GM12878 (cell line): ENCODE results near the gene TNFRSF1A. TPM values are rescaled to one million over a fixed set of nuclear protein-coding genes. Genes with fewer than 3 reads are reported as not detected.

Experiments
- ATAC-seq: fragments of 200-7000 bp; cut with Tn5 transposase; 3 replicates; pipeline ENCODE4 v1.9.1; 2020; ENCODE audit warnings: mild to moderate bottlenecking, moderate library complexity
- Bru-seq: library from RNA; stranded (reverse); fragments of 400-500 nt; gene quantifications from one replicate; lab custom pipeline; 2021; lab: Mats Ljungman, UMichigan
- BruChase-seq, 2 experiments: library from RNA; stranded (reverse); fragments of 400-500 nt; gene quantifications; one replicate each; lab custom pipeline; 2021; lab: Mats Ljungman, UMichigan
- BruUV-seq: library from RNA; stranded (reverse); fragments of 400-500 nt; replicated peaks from 2 replicates; lab custom pipeline; 2021; lab: Mats Ljungman, UMichigan
- CTCF ChIA-PET: fragments of 300-600 bp; sonication (Branson Sonifier 250); formaldehyde crosslinking; extraction: SDS; loops from one replicate; lab custom pipeline; 2021; ENCODE audit warnings: inconsistent platforms; lab: Yijun Ruan, JAX
- POLR2A ChIA-PET: fragments of 350-600 bp; formaldehyde crosslinking; extraction: SDS; loops from one replicate; lab custom pipeline; 2021; ENCODE audit warnings: inconsistent platforms; lab: Charles Lee
- RAD21 ChIA-PET: fragments of 300-600 bp; sonication (Branson Sonifier 250); formaldehyde crosslinking; loops from one replicate; lab custom pipeline; 2023; ENCODE audit warnings: antibody characterized with exemption; ENCODE audit not compliant: unreplicated experiment; lab: Charles Lee
- SMC1A ChIA-PET: fragments of 300-600 bp; sonication (Branson Sonifier 250); formaldehyde crosslinking; loops from one replicate; lab custom pipeline; 2023; ENCODE audit not compliant: unreplicated experiment, uncharacterized antibody; lab: Charles Lee
- DNase-seq: peaks from one replicate; pipeline ENCODE4 v3.0.0-alpha.2; 2011; ENCODE audit warnings: low read depth, low spot score
- FAIRE-seq: peaks from 3 replicates; lab custom pipeline; 2011; peaks lifted over from hg19 to GRCh38; lab: Jason Lieb, UNC
- H2AFZ ChIP-seq: 2 replicates; pipeline ENCODE4 v1.6.0; 2011; ENCODE audit warnings: low read depth, low read length, control low read depth; ENCODE audit not compliant: control insufficient read depth
- H3K27ac ChIP-seq: 2 replicates; pipeline ENCODE4 v1.5.1; 2011; ENCODE audit warnings: control low read depth; ENCODE audit not compliant: control insufficient read depth, insufficient read depth
- H3K27me3 ChIP-seq, 2 experiments: replicated peaks in 1 of 2; 2 replicates each; pipeline versions ENCODE4 v1.6.0 to v1.6.1; 2011; ENCODE audit warnings: low read length in 1 of 2; ENCODE audit not compliant: control insufficient read depth in 2 of 2, insufficient read depth in 2 of 2
- H3K36me3 ChIP-seq, 2 experiments: 2 replicates each; pipeline ENCODE4 v1.5.1; 2011; ENCODE audit warnings: low read length in 1 of 2; ENCODE audit not compliant: control insufficient read depth in 2 of 2, insufficient read depth in 2 of 2
- H3K4me1 ChIP-seq: 2 replicates; pipeline ENCODE4 v1.6.1; 2011; ENCODE audit warnings: mild to moderate bottlenecking, low read length, moderate library complexity, mixed read lengths; ENCODE audit not compliant: control insufficient read depth, insufficient read depth
- H3K4me2 ChIP-seq: 2 replicates; pipeline ENCODE4 v1.6.0; 2011; ENCODE audit warnings: control low read depth; ENCODE audit not compliant: control insufficient read depth, insufficient read depth
- H3K4me3 ChIP-seq: fragments of 200-600 bp; sonication (generic); 2 replicates; pipeline ENCODE4 v1.5.1; 2016
- H3K79me2 ChIP-seq: 2 replicates; pipeline ENCODE4 v1.6.0; 2011; ENCODE audit warnings: low read length; ENCODE audit not compliant: control insufficient read depth, insufficient read depth
- H3K9ac ChIP-seq: 2 replicates; pipeline ENCODE4 v1.8.0; 2011; ENCODE audit warnings: low read length, control low read depth, mixed read lengths; ENCODE audit not compliant: control insufficient read depth, insufficient read depth
- H3K9me3 ChIP-seq: replicated peaks from 3 replicates; pipeline ENCODE4 v1.5.1; 2011; ENCODE audit warnings: mild to moderate bottlenecking, low read length; ENCODE audit not compliant: control insufficient read depth, insufficient read depth
- H4K20me1 ChIP-seq: 2 replicates; pipeline ENCODE4 v1.6.0; 2011; ENCODE audit not compliant: control insufficient read depth, insufficient read depth
- ATF7 ChIP-seq: fragments of 450-650 bp; IDR thresholded peaks from 2 replicates; pipeline ENCODE4 v1.6.1; 2016; ENCODE audit warnings: low read depth, mild to moderate bottlenecking
- FOXK2 ChIP-seq: fragments of 450-650 bp; IDR thresholded peaks from 2 replicates; pipeline ENCODE4 v1.6.1; 2017; ENCODE audit warnings: mild to moderate bottlenecking, moderate library complexity
- HCFC1 ChIP-seq: fragments of 150-350 bp; IDR thresholded peaks from 2 replicates; pipeline ENCODE4 v1.6.1; 2014; ENCODE audit warnings: low read length
- IKZF2 ChIP-seq, 2 experiments: fragments of 450-650 bp; IDR thresholded peaks; 2 replicates each; pipeline ENCODE4 v1.6.1; 2017; ENCODE audit warnings: mild to moderate bottlenecking in 2 of 2, moderate library complexity in 2 of 2
- JUND ChIP-seq: IDR thresholded peaks from 2 replicates; pipeline ENCODE4 v1.6.1; 2012; ENCODE audit warnings: low read depth, mild to moderate bottlenecking, low read length, improper control_type of control experiment, moderate library complexity
- LARP7 ChIP-seq: fragments of 450-650 bp; IDR thresholded peaks from 2 replicates; pipeline ENCODE4 v1.6.1; 2017; ENCODE audit warnings: mild to moderate bottlenecking
- MXI1 ChIP-seq: fragments of 150-350 bp; IDR thresholded peaks from 2 replicates; pipeline ENCODE4 v1.6.1; 2011; ENCODE audit warnings: low read depth, mild to moderate bottlenecking, inconsistent platforms, low read length, improper control_type of control experiment
- NRF1 ChIP-seq: conservative IDR thresholded peaks from 2 replicates; pipeline ENCODE4 v1.6.1; 2011; ENCODE audit warnings: mild to moderate bottlenecking, low read depth, low read length, improper control_type of control experiment
- POLR2A ChIP-seq: IDR thresholded peaks from 2 replicates; pipeline ENCODE4 v1.6.1; 2011; ENCODE audit warnings: low read depth, mild to moderate bottlenecking, low read length
- POLR2AphosphoS2 ChIP-seq: IDR thresholded peaks from 2 replicates; pipeline ENCODE4 v1.6.1; 2011; ENCODE audit warnings: low read depth, mild to moderate bottlenecking, low read length, improper control_type of control experiment, moderate library complexity
- SMARCA5 ChIP-seq: fragments of 450-650 bp; IDR thresholded peaks from 2 replicates; pipeline ENCODE4 v1.6.1; 2017; ENCODE audit warnings: mild to moderate bottlenecking
- SUPT20H ChIP-seq: IDR thresholded peaks from 2 replicates; pipeline ENCODE4 v1.6.1; 2011; ENCODE audit warnings: low read depth, mild to moderate bottlenecking, low read length, moderate library complexity, borderline replicate concordance; ENCODE audit not compliant: control insufficient read depth
- TAF1 ChIP-seq: IDR thresholded peaks from 2 replicates; pipeline ENCODE4 v1.6.1; 2011; ENCODE audit warnings: mild to moderate bottlenecking, low read depth, low read length, borderline replicate concordance
- WGBS: methylation state at CpG from one replicate; pipeline ENCODE4 v1.1.6; 2016; ENCODE audit warnings: low lambda C conversion rate; ENCODE audit not compliant: insufficient replicate concordance, insufficient coverage; ENCODE audit errors: missing lambda C conversion rate; 5-methylcytosine and 5-hydroxymethylcytosine counted together
- in situ Hi-C: fragments of 300-500 bp; cut with MboI; formaldehyde crosslinking; loops from 9 replicates; pipeline ENCODE4 v1.14.3; 2018; ENCODE audit warnings: mixed read lengths
- intact Hi-C: fragments of 100-400 bp; cut with micrococcal nuclease; formaldehyde crosslinking; loops from one replicate; pipeline ENCODE4 v1.14.2; 2022; ENCODE audit not compliant: unreplicated experiment
- long read RNA-seq, 2 experiments: library from polyadenylated mRNA; unstranded; transcript quantifications; one replicate each; pipeline ENCODE4 v2.0.0, GENCODE V29; 2019 to 2020
- polyA minus RNA-seq, 3 experiments: library from RNA; depleted of rRNA, polyadenylated mRNA; stranded (reverse); fragments of >200 nt; gene quantifications; 2 replicates each; pipeline ENCODE4 v1.2.3, GENCODE V29; 2011
- polyA plus RNA-seq, 11 experiments: library from polyadenylated mRNA; depleted of rRNA in 4 of 11; unstranded in 6 of 11; stranded (reverse) in 5 of 11; fragments of >200 nt; fragmentation: Nextera tagmentation in 4 of 11; fragmentation: Illumina TruSeq in 1 of 11; extraction: Ambion mirVana in 4 of 11; extraction: Trizol in 1 of 11; gene quantifications; 1 replicate in 1 of 11; 2 replicates in 10 of 11; pipeline versions ENCODE4 v1.2.1 to v1.2.3, GENCODE V29; 2011 to 2016; ENCODE audit warnings: inconsistent platforms in 2 of 11, missing spikeins in 2 of 11, low read depth in 1 of 11
- total RNA-seq, 4 experiments: library from RNA; depleted of rRNA in 3 of 4; stranded (reverse); fragments of >200 nt in 3 of 4; fragmentation: Illumina TruSeq in 1 of 4; extraction: Trizol in 1 of 4; gene quantifications; 2 replicates each; pipeline versions ENCODE4 v1.2.1 to v1.2.3, GENCODE V29; 2013 to 2021
- TF ChIP-seq, protein P1 (sequence below): fragments of 450-650 bp; IDR thresholded peaks from 2 replicates; pipeline ENCODE4 v1.6.1; 2018; ENCODE audit warnings: mild to moderate bottlenecking, low read depth, moderate library complexity; ENCODE audit not compliant: partially characterized antibody
- TF ChIP-seq, protein P2 (sequence below): IDR thresholded peaks from 2 replicates; pipeline ENCODE4 v1.6.1; 2011; ENCODE audit warnings: borderline replicate concordance, low read depth, mild to moderate bottlenecking, moderate library complexity, low read length; ENCODE audit not compliant: insufficient read depth, poor library complexity, severe bottlenecking

TNFRSF1A gene
- 25.3 and 26.1 TPM in 2 replicates for total RNA-seq (2013; cell fraction: nucleolus; rRNA removed)
- total RNA-seq (2014; rRNA removed) (11.7 and 14.1 TPM in 2 replicates), total RNA-seq (2014; rRNA removed; fragmentation: Illumina TruSeq; extraction: Trizol) (7.3 and 9.8 TPM in 2 replicates), total RNA-seq (2021) (16.2 and 16.5 TPM in 2 replicates), polyA plus RNA-seq (2011; rRNA removed) (16.5 and 18.9 TPM in 2 replicates), polyA plus RNA-seq (2014; fragmentation: Illumina TruSeq; extraction: Trizol) (6.4 and 14.8 TPM in 2 replicates), polyA plus RNA-seq (2014; fragmentation: Nextera tagmentation; extraction: Ambion mirVana) (under 1 TPM; 0.24 to 0.77 TPM), polyA plus RNA-seq (2014; rRNA removed) (12.7 and 13.1 TPM in 2 replicates), polyA plus RNA-seq (2016; fragmentation: Nextera tagmentation; extraction: Ambion mirVana) (10 to 100 TPM; 10.6 to 13.0 TPM), polyA minus RNA-seq (2011; rRNA and poly(A)+ RNA removed) (22.5 and 36.4 TPM in 2 replicates), Bru-seq, nascent RNA (percentile 74 among the genes with signal in this experiment), BruChase-seq, experiment 1, labeled RNA remaining after a 6-hour chase (percentile 75 among the genes with signal in this experiment), BruChase-seq, experiment 2, labeled RNA remaining after a 2-hour chase (percentile 75 among the genes with signal in this experiment)
- 4.1 TPM for polyA plus RNA-seq (2011; ENCODE audit: low read depth)
- polyA plus RNA-seq (2011; cell fraction: cytosol; rRNA removed) = 16.0 and 25.6 TPM in 2 replicates
- polyA plus RNA-seq (2011; cell fraction: nucleus; rRNA removed) = 30.0 and 37.3 TPM in 2 replicates
- polyA plus RNA-seq (2012) = 7.0 and 13.2 TPM in 2 replicates
- polyA minus RNA-seq (2011; cell fraction: cytosol; rRNA and poly(A)+ RNA removed) = 13.6 and 15.8 TPM in 2 replicates
- polyA minus RNA-seq (2011; cell fraction: nucleus; rRNA and poly(A)+ RNA removed) = 24.8 and 42.8 TPM in 2 replicates
- long read RNA-seq, experiment 1, transcript TNFRSF1A-201 (10 exons, 2,223 nt) = major isoform, 5 of 9 reads
- long read RNA-seq, experiment 1, partial matches to known transcripts = 0 of 9 reads
- long read RNA-seq, experiment 1, other reads (novel, unspliced or antisense) = 4 of 9 reads
- long read RNA-seq, experiment 2, partial matches to known transcripts = 0 of 1 reads
- long read RNA-seq, experiment 2, other reads (novel, unspliced or antisense) = 0 of 1 reads

GRCh38 chr12:6341417-6342139, at the start of gene TNFRSF1A:
Gene TNFRSF1A, minus strand, starts transcription at chr12:6342076. Its CDS starts 262 bp downstream, at chr12:6341814.
- BruUV-seq = TSS peak; percentile 74
- ChIA-PET RAD21 (interaction anchor here (0.7 to 3.7 kb wide), 6 partner anchors 16 to 122 kb away, joined by 3 to 21 read pairs (median 6); no protein-coding TSS in a partner anchor), SMC1A (interaction anchor here (0.7 to 4.2 kb wide), 4 partner anchors 17 to 124 kb away, joined by 3 to 19 read pairs (median 9); no protein-coding TSS in a partner anchor), POLR2A (interaction anchor here (0.5 to 2.6 kb wide), 10 partner anchors 9 to 174 kb away, joined by 3 to 14 read pairs (median 4); partner anchors contain the start of gene VAMP1), CTCF (interaction anchor here (0.6 to 3.5 kb wide), 6 partner anchors 10 to 803 kb away, joined by 3 to 19 read pairs (median 4); no protein-coding TSS in a partner anchor)
- Histone ChIP-seq H3K27me3 (no peaks in the 10 kb centered on the region), H3K4me1 (peaks cover 29% of the 10 kb centered on the region), H3K9ac (peak within 1 kb of the TSS; percentile 90), H3K79me2 (peaks cover 45% of the 10 kb centered on the region), H3K4me3 (peak within 1 kb of the TSS; percentile 97), H4K20me1 (no peaks in the 10 kb centered on the region), H3K4me2 (peak within 1 kb of the TSS; percentile 79), H2AFZ (peak within 1 kb of the TSS; percentile 97), H3K27ac (peak within 1 kb of the TSS; percentile 88), H3K9me3 (no peaks in the 10 kb centered on the region), H3K36me3 (no peaks in the 10 kb centered on the region)
- FAIRE-seq = peak; percentile 75
- ATAC-seq = peak; percentile 59
- DNase-seq = no peak
- intact Hi-C loops (no loop called here), in situ Hi-C loops (no loop called here)
- WGBS = 15% methylated on average over 21 of the region's 21 CpGs
- TF ChIP-seq FOXK2 = no peak
- TF ChIP-seq LARP7 = 0 out of 2 replicates have a peak, but pooled peaks have one; percentile 50
- peak; percentile 78 for TF ChIP-seq POLR2A
- TF ChIP-seq, protein P1, sequence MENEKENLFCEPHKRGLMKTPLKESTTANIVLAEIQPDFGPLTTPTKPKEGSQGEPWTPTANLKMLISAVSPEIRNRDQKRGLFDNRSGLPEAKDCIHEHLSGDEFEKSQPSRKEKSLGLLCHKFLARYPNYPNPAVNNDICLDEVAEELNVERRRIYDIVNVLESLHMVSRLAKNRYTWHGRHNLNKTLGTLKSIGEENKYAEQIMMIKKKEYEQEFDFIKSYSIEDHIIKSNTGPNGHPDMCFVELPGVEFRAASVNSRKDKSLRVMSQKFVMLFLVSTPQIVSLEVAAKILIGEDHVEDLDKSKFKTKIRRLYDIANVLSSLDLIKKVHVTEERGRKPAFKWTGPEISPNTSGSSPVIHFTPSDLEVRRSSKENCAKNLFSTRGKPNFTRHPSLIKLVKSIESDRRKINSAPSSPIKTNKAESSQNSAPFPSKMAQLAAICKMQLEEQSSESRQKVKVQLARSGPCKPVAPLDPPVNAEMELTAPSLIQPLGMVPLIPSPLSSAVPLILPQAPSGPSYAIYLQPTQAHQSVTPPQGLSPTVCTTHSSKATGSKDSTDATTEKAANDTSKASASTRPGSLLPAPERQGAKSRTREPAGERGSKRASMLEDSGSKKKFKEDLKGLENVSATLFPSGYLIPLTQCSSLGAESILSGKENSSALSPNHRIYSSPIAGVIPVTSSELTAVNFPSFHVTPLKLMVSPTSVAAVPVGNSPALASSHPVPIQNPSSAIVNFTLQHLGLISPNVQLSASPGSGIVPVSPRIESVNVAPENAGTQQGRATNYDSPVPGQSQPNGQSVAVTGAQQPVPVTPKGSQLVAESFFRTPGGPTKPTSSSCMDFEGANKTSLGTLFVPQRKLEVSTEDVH = no peak
- no peak for TF ChIP-seq JUND
- TF ChIP-seq ATF7 = 0 out of 2 replicates have a peak, but pooled peaks have one; percentile 21
- TF ChIP-seq, protein P2, sequence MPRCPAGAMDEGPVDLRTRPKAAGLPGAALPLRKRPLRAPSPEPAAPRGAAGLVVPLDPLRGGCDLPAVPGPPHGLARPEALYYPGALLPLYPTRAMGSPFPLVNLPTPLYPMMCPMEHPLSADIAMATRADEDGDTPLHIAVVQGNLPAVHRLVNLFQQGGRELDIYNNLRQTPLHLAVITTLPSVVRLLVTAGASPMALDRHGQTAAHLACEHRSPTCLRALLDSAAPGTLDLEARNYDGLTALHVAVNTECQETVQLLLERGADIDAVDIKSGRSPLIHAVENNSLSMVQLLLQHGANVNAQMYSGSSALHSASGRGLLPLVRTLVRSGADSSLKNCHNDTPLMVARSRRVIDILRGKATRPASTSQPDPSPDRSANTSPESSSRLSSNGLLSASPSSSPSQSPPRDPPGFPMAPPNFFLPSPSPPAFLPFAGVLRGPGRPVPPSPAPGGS = no peak
- no peak for TF ChIP-seq SUPT20H
- TF ChIP-seq SMARCA5 = no peak
- TF ChIP-seq MXI1 = 0 out of 2 replicates have a peak, but pooled peaks have one; percentile 25
- peak; percentile 44; the same call in 1 of the 2 replicates for TF ChIP-seq TAF1
- no peak for TF ChIP-seq HCFC1
- TF ChIP-seq NRF1 = no peak
- TF ChIP-seq IKZF2 (IDR thresholded peaks at IDR 0.05) = peak; percentile 60 to 67; a peak in 3 of 4 replicates
- TF ChIP-seq POLR2AphosphoS2 = 0 out of 2 replicates have a peak, but pooled peaks have one; percentile 28
